22Rv1 (cell line): Measurements from ENCODE around the gene FYN.

Source experiments
- ZFX ChIP-seq: fragments of 450-650 bp; IDR thresholded peaks from 2 replicates; pipeline ENCODE4 v1.6.1; 2017; ENCODE audit warnings: antibody characterized with exemption, borderline replicate concordance
- TF ChIP-seq, protein P1 (sequence below): fragments of 450-650 bp; IDR thresholded peaks from 2 replicates; pipeline ENCODE4 v1.5.1; 2017; ENCODE audit warnings: mild to moderate bottlenecking

DNA sequence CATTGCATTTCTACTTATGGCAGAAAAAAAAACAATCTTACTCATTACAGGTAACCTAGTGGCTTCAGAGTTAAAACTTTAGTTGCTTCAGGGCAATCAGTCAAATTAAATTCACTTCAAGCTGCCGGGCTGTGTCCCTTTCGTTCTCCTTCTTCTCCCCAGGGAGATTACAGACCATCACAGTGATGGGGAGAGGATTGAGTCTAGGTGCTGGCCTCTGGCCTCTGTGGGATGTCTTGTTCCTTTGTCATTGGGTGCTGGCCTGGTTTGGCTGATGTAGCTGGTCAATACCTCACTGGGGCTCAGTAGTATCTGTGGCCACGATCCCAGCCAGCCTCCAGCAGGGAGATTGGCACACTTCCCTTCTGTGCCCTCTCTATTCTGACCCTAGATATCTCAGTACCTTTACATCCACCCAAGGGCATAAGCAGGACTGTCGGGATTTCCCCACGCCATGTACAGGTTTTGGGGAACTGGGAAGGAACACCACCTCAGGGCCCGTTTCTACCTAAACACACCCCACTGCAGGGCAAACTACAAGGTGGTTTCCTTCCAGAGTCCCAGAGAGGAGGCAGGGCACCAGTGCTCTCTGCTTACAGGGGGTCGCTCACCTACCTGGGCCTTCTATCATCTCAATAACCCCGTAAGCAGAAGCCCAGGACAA lies 15.4 kb downstream of the FYN start:
- TF ChIP-seq, protein P1, sequence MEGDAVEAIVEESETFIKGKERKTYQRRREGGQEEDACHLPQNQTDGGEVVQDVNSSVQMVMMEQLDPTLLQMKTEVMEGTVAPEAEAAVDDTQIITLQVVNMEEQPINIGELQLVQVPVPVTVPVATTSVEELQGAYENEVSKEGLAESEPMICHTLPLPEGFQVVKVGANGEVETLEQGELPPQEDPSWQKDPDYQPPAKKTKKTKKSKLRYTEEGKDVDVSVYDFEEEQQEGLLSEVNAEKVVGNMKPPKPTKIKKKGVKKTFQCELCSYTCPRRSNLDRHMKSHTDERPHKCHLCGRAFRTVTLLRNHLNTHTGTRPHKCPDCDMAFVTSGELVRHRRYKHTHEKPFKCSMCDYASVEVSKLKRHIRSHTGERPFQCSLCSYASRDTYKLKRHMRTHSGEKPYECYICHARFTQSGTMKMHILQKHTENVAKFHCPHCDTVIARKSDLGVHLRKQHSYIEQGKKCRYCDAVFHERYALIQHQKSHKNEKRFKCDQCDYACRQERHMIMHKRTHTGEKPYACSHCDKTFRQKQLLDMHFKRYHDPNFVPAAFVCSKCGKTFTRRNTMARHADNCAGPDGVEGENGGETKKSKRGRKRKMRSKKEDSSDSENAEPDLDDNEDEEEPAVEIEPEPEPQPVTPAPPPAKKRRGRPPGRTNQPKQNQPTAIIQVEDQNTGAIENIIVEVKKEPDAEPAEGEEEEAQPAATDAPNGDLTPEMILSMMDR = no peak
- TF ChIP-seq ZFX = no peak
